CD14-positive monocyte (primary cell): ENCODE measurements around the gene TIAM1. TPM values are rescaled to one million over a fixed set of nuclear protein-coding genes. Genes with fewer than 3 reads are reported as not detected.

ENCODE experiments used
- DNase-seq, 3 donors: peaks; one replicate each; pipeline ENCODE4 v3.0.0-alpha.2; 2011 to 2022
- H2AFZ ChIP-seq: 2 replicates; pipeline ENCODE4 v1.6.0; 2012; ENCODE audit warnings: mild to moderate bottlenecking, low read depth, low read length, inconsistent platforms; ENCODE audit not compliant: insufficient read depth, poor library complexity, severe bottlenecking
- H3K27ac ChIP-seq, 2 donors: 1 replicate in 1 of 2; 2 replicates in 1 of 2; pipeline ENCODE4 v1.5.1; 2012 to 2013; ENCODE audit warnings: low read length in 2 of 2, control low read depth in 1 of 2, inconsistent platforms in 1 of 2, low read depth in 1 of 2, mild to moderate bottlenecking in 1 of 2
- H3K27me3 ChIP-seq, 2 donors: one replicate each; pipeline versions ENCODE4 v1.6.0 to v1.6.1; 2011 to 2013; ENCODE audit warnings: low read length in 2 of 2; ENCODE audit not compliant: control insufficient read depth in 2 of 2, insufficient read depth in 2 of 2
- H3K36me3 ChIP-seq, 2 donors: replicated peaks in 1 of 2; 1 replicate in 1 of 2; 2 replicates in 1 of 2; pipeline versions ENCODE4 v1.5.1 to v1.6.1; 2012 to 2013; ENCODE audit warnings: low read length in 2 of 2, control low read depth in 1 of 2, inconsistent platforms in 1 of 2, mild to moderate bottlenecking in 1 of 2; ENCODE audit not compliant: insufficient read depth in 2 of 2, control insufficient read depth in 1 of 2
- H3K4me1 ChIP-seq, 2 donors: 1 replicate in 1 of 2; 2 replicates in 1 of 2; pipeline versions ENCODE4 v1.5.1 to v1.6.1; 2012 to 2013; ENCODE audit warnings: low read length in 2 of 2, control low read depth in 1 of 2, inconsistent platforms in 1 of 2, mild to moderate bottlenecking in 1 of 2, moderate library complexity in 1 of 2; ENCODE audit not compliant: insufficient read depth in 2 of 2, control insufficient read depth in 1 of 2
- H3K4me2 ChIP-seq: replicated peaks from 2 replicates; pipeline ENCODE3; 2012; ENCODE audit warnings: low read length, moderate library complexity, mild to moderate bottlenecking; ENCODE audit not compliant: poor library complexity, severe bottlenecking; ENCODE audit errors: extremely low read depth
- H3K4me3 ChIP-seq, 3 experiments: fragments of 200-600 bp in 1 of 3; sonication (generic) in 1 of 3; replicated peaks in 1 of 3; 1 replicate in 2 of 3; 2 replicates in 1 of 3; pipeline ENCODE4 v1.5.1; 2011 to 2013; ENCODE audit warnings: low read length in 3 of 3, mild to moderate bottlenecking in 3 of 3, control low read depth in 2 of 3, low read depth in 2 of 3, inconsistent platforms in 1 of 3, moderate library complexity in 1 of 3
- H3K79me2 ChIP-seq: 2 replicates; pipeline ENCODE4 v1.6.0; 2012; ENCODE audit warnings: mild to moderate bottlenecking, control low read depth, inconsistent platforms, low read length, moderate library complexity; ENCODE audit not compliant: insufficient read depth
- H3K9ac ChIP-seq: 2 replicates; pipeline ENCODE4 v1.6.0; 2017; ENCODE audit warnings: low read length, mild to moderate bottlenecking; ENCODE audit not compliant: insufficient read depth, poor library complexity, severe bottlenecking
- H3K9me3 ChIP-seq, 2 donors: replicated peaks in 1 of 2; 1 replicate in 1 of 2; 2 replicates in 1 of 2; pipeline versions ENCODE4 v1.5.1 to v1.6.1; 2012 to 2013; ENCODE audit warnings: low read length in 2 of 2, control low read depth in 1 of 2; ENCODE audit not compliant: control insufficient read depth in 1 of 2, insufficient read depth in 1 of 2
- H4K20me1 ChIP-seq: 2 replicates; pipeline ENCODE4 v1.6.0; 2012; ENCODE audit warnings: mild to moderate bottlenecking, low read length, control low read depth, moderate library complexity; ENCODE audit not compliant: insufficient read depth
- H3K27ac Mint-ChIP-seq, 7 donors: one replicate each; pipeline ENCODE4 v1.8.0; 2020; ENCODE audit warnings: mild to moderate bottlenecking in 7 of 7, mixed read lengths in 7 of 7, moderate library complexity in 6 of 7, inconsistent platforms in 2 of 7
- H3K27me3 Mint-ChIP-seq, 3 donors: one replicate each; pipeline ENCODE4 v1.8.0; 2021 to 2022; ENCODE audit warnings: low read depth in 3 of 3, mild to moderate bottlenecking in 3 of 3, mixed read lengths in 3 of 3, moderate library complexity in 3 of 3, inconsistent platforms in 1 of 3
- H3K36me3 Mint-ChIP-seq, 2 donors: one replicate each; pipeline ENCODE4 v1.8.0; 2020; ENCODE audit warnings: mixed read lengths in 2 of 2, inconsistent platforms in 1 of 2, mild to moderate bottlenecking in 1 of 2
- H3K4me1 Mint-ChIP-seq: one replicate; pipeline ENCODE4 v1.8.0; 2020; ENCODE audit warnings: mild to moderate bottlenecking, mixed read lengths
- H3K4me3 Mint-ChIP-seq, 2 donors: one replicate each; pipeline ENCODE4 v1.8.0; 2020; ENCODE audit warnings: mild to moderate bottlenecking in 2 of 2, mixed read lengths in 2 of 2, moderate library complexity in 1 of 2
- H3K9me3 Mint-ChIP-seq, 7 donors: one replicate each; pipeline ENCODE4 v1.8.0; 2020 to 2022; ENCODE audit warnings: mixed read lengths in 7 of 7, mild to moderate bottlenecking in 6 of 7, moderate library complexity in 6 of 7, inconsistent platforms in 2 of 7
- CTCF ChIP-seq: fragments of 200-600 bp; IDR thresholded peaks from one replicate; pipeline ENCODE4 v1.8.0; 2022; ENCODE audit warnings: antibody characterized with exemption, mild to moderate bottlenecking
- WGBS: methylation state at CpG from one replicate; pipeline ENCODE4 v1.1.5; 2013; ENCODE audit warnings: missing lambda C conversion rate; ENCODE audit not compliant: insufficient coverage; 5-methylcytosine and 5-hydroxymethylcytosine counted together
- intact Hi-C, 2 donors: fragments of 100-400 bp; cut with micrococcal nuclease; formaldehyde crosslinking; loops; one replicate each; pipeline versions ENCODE4 v1.15.0 to v1.15.1; 2023
- polyA plus RNA-seq, 3 donors: library from polyadenylated mRNA; depleted of rRNA in 1 of 3; unstranded in 2 of 3; stranded (reverse) in 1 of 3; fragments of 300-500 nt in 2 of 3; fragments of >200 nt in 1 of 3; fragmentation: Illumina TruSeq in 2 of 3; gene quantifications; 1 replicate in 2 of 3; 2 replicates in 1 of 3; pipeline ENCODE4 v1.2.3, GENCODE V29; 2012 to 2021

Gene TIAM1
- polyA plus RNA-seq, 3 donors = 17.7 to 55.0 (median 45.3) TPM

DNA sequence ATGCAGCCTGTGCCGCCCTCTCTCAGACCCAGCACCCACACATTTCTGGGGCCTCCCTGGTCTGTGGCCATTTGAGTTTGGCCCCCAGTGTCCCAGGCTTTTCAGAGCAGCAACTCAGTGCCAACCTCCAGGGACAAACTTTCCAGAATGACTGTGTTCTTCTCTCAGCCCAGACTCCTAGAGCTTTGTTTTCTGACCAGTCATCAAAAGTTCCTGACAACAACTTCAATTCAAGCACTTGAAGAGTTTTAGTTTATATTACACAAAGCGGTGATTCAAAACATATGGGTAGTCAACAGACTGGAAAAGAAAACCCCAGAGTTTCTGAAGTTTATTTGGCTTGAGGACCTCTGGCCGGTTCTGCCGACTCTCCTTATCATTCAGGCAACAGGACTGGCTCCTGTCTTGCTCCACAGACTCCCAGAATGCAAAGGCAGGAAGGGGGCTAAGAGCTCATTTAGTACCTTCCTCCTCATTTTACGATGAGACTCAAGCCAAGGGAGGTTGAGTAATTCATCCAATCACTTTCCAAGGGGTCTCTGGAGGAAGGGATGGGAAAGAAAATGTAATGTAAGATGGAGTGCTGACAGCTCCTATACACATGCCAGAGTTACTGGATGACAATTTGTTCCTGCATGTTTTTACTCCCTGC lies 27.0 kb upstream of the TIAM1 start:
- Histone ChIP-seq H3K9me3 (no peaks in the 10 kb centered on the region), H3K4me3 (no peak overlapping the region), H3K27ac (no peak overlapping the region), H3K79me2 (no peaks in the 10 kb centered on the region), H3K9ac (no peak overlapping the region), H4K20me1 (no peaks in the 10 kb centered on the region), H3K4me1 (no peaks in the 10 kb centered on the region), H2AFZ (no peak overlapping the region), H3K27me3 (no peaks in the 10 kb centered on the region), H3K36me3 (no peaks in the 10 kb centered on the region), H3K4me2 (no peak overlapping the region)
- Mint-ChIP-seq H3K4me1 (no peaks in the 10 kb centered on the region), H3K9me3 (peaks cover 0 to 3% (median 0%) of the 10 kb centered on the region in 7 donors), H3K27ac (peak overlapping the region in 1 of 7 donors; percentile 50), H3K36me3 (no peaks in the 10 kb centered on the region), H3K27me3 (peaks cover 2 to 8% (median 4%) of the 10 kb centered on the region in 3 donors), H3K4me3 (no peak overlapping the region)
- no peak for DNase-seq
- TF ChIP-seq CTCF = no peak
- WGBS = 100% methylated on average over 1 of the region's 5 CpGs
- intact Hi-C loops = no loop called here

- no peaks in the 10 kb centered on the region for H3K79me2 ChIP-seq
- Mint-ChIP-seq H3K27me3 (peaks cover 1 to 8% (median 4%) of the 10 kb centered on the region in 3 donors), H3K4me1 (no peaks in the 10 kb centered on the region), H3K4me3 (no peak overlapping the region), H3K36me3 (no peaks in the 10 kb centered on the region), H3K9me3 (peaks cover 0 to 3% (median 0%) of the 10 kb centered on the region in 7 donors), H3K27ac (peak overlapping the region in 1 of 7 donors; percentile 50)
- intact Hi-C loops = no loop called here
- no peak overlapping the region for H3K4me2 ChIP-seq
- no peak overlapping the region for H3K4me3 ChIP-seq
- no peaks in the 10 kb centered on the region for H3K27me3 ChIP-seq
- no peaks in the 10 kb centered on the region for H3K36me3 ChIP-seq
- no peaks in the 10 kb centered on the region for H4K20me1 ChIP-seq
- no peak overlapping the region for H3K27ac ChIP-seq
- H3K4me1 ChIP-seq = no peaks in the 10 kb centered on the region
- WGBS = 100% methylated on average over 2 of the region's 4 CpGs
- H3K9me3 ChIP-seq = no peaks in the 10 kb centered on the region
- TF ChIP-seq CTCF = no peak
- no peak overlapping the region for H3K9ac ChIP-seq
- no peak overlapping the region for H2AFZ ChIP-seq
- DNase-seq = no peak
These were observed 26.3 kb upstream of the TIAM1 start for GRCh38 chr21:31370281-31370892.
